Measurements from ENCODE around the gene EIF4E1B.

GRCh38 chr5:176633598-176633997, 3.1 kb downstream of the EIF4E1B start:
- TF ChIP-seq CTCF (IDR thresholded peaks at IDR 0.05) (no peak), POLR2A (IDR thresholded peaks at IDR 0.05) (no peak)

All from lower leg skin (tissue), 3 donors.